Astrocyte (in vitro differentiated cells and primary cell): Measurements from ENCODE around the gene FAM50A. TPM values are rescaled to one million over a fixed set of nuclear protein-coding genes. Genes with fewer than 3 reads are reported as not detected.
A peak's percentile ranks its signal among the peaks of the same experiment; 100 is the strongest.

Source experiments
- DNase-seq: peaks from one replicate; pipeline ENCODE4 v3.0.0-alpha.2; 2010; ENCODE audit warnings: low read depth
- FAIRE-seq: peaks from 2 replicates; lab custom pipeline; 2011; peaks lifted over from hg19 to GRCh38; lab: Jason Lieb, UNC
- H2AFZ ChIP-seq: 2 replicates; pipeline ENCODE4 v1.6.0; 2012; ENCODE audit warnings: low read depth, low read length, inconsistent platforms
- H3K27ac ChIP-seq: 2 replicates; pipeline ENCODE4 v1.5.1; 2011; ENCODE audit warnings: low read depth, low read length, inconsistent platforms
- H3K27me3 ChIP-seq: 2 replicates; pipeline ENCODE4 v1.6.0; 2011; ENCODE audit warnings: low read length, inconsistent platforms; ENCODE audit not compliant: insufficient read depth
- H3K36me3 ChIP-seq: 2 replicates; pipeline ENCODE4 v1.5.1; 2011; ENCODE audit warnings: low read length, inconsistent platforms; ENCODE audit not compliant: insufficient read depth
- H3K4me1 ChIP-seq: 2 replicates; pipeline ENCODE4 v1.5.1; 2011; ENCODE audit warnings: low read length, inconsistent platforms; ENCODE audit not compliant: insufficient read depth
- H3K4me2 ChIP-seq: 2 replicates; pipeline ENCODE4 v1.6.0; 2012; ENCODE audit warnings: low read length, inconsistent platforms
- H3K4me3 ChIP-seq: 2 replicates; pipeline ENCODE4 v1.5.1; 2011; ENCODE audit warnings: low read depth, mild to moderate bottlenecking, low read length, inconsistent platforms; ENCODE audit not compliant: insufficient read depth
- H3K79me2 ChIP-seq: 2 replicates; pipeline ENCODE4 v1.6.0; 2012; ENCODE audit warnings: mild to moderate bottlenecking, low read length, inconsistent platforms; ENCODE audit not compliant: insufficient read depth
- H3K9ac ChIP-seq: 2 replicates; pipeline ENCODE4 v1.6.0; 2012; ENCODE audit warnings: mild to moderate bottlenecking, low read length, inconsistent platforms
- H3K9me3 ChIP-seq: 2 replicates; pipeline ENCODE4 v1.5.1; 2012; ENCODE audit warnings: low read depth, mild to moderate bottlenecking, low read length, inconsistent platforms; ENCODE audit not compliant: insufficient read depth
- H4K20me1 ChIP-seq: 2 replicates; pipeline ENCODE4 v1.6.0; 2012; ENCODE audit warnings: low read length, inconsistent platforms; ENCODE audit not compliant: insufficient read depth
- H3K27ac Mint-ChIP-seq: one replicate; pipeline ENCODE4 v1.8.0; 2021; ENCODE audit warnings: mild to moderate bottlenecking, mixed read lengths; ENCODE audit not compliant: unreplicated experiment
- H3K27me3 Mint-ChIP-seq: one replicate; pipeline ENCODE4 v1.8.0; 2021; ENCODE audit warnings: low read depth, mixed read lengths; ENCODE audit not compliant: unreplicated experiment
- H3K36me3 Mint-ChIP-seq: one replicate; pipeline ENCODE4 v1.8.0; 2021; ENCODE audit warnings: low read depth, mixed read lengths; ENCODE audit not compliant: unreplicated experiment
- H3K4me1 Mint-ChIP-seq: one replicate; pipeline ENCODE4 v1.8.0; 2021; ENCODE audit warnings: low read depth, mixed read lengths; ENCODE audit not compliant: unreplicated experiment
- H3K4me3 Mint-ChIP-seq: one replicate; pipeline ENCODE4 v1.8.0; 2021; ENCODE audit warnings: mild to moderate bottlenecking, moderate library complexity, mixed read lengths; ENCODE audit not compliant: unreplicated experiment
- H3K9me3 Mint-ChIP-seq: one replicate; pipeline ENCODE4 v1.8.0; 2021; ENCODE audit warnings: mild to moderate bottlenecking, mixed read lengths; ENCODE audit not compliant: unreplicated experiment
- CTCF ChIP-seq: IDR thresholded peaks from 2 replicates; pipeline ENCODE4 v1.5.1; 2011; ENCODE audit warnings: low read depth, mild to moderate bottlenecking, inconsistent platforms, low read length, moderate library complexity; ENCODE audit not compliant: insufficient read depth
- EZH2 ChIP-seq: IDR thresholded peaks from 2 replicates; pipeline ENCODE4 v1.6.1; 2012; ENCODE audit warnings: mild to moderate bottlenecking, low read length, inconsistent platforms; ENCODE audit not compliant: insufficient read depth
- total RNA-seq: library from RNA; stranded (reverse); gene quantifications from 2 replicates; pipeline ENCODE4 v1.2.1, GENCODE V29; 2021

The FAM50A gene
- total RNA-seq, 1 donor from 2014 or later, result 100.0 TPM

GRCh38 chrX:154437971-154438893 is 5.7 kb upstream of the FAM50A start:
- peak overlapping the region; percentile 78 for H3K27ac Mint-ChIP-seq

GRCh38 chrX:154439841-154440240 is 4.1 kb upstream of the FAM50A start:
- no peaks in the 10 kb centered on the region for H3K9me3 Mint-ChIP-seq
- H3K27me3 Mint-ChIP-seq, result no peaks in the 10 kb centered on the region
- H3K36me3 ChIP-seq, result peaks cover 4% of the 10 kb centered on the region
- no peak overlapping the region for H3K27ac ChIP-seq
- DNase-seq (no peak), FAIRE-seq (no peak)
- H3K79me2 ChIP-seq, result peaks cover 54% of the 10 kb centered on the region
- TF ChIP-seq CTCF (no peak), EZH2 (no peak)
- no peak overlapping the region for H2AFZ ChIP-seq
- H3K27me3 ChIP-seq, result no peaks in the 10 kb centered on the region
- H3K4me2 ChIP-seq, result no peak overlapping the region
- no peak overlapping the region for H3K4me3 Mint-ChIP-seq
- no peaks in the 10 kb centered on the region for H3K4me1 Mint-ChIP-seq
- no peak overlapping the region for H3K9ac ChIP-seq
- H3K36me3 Mint-ChIP-seq, result peaks cover 1% of the 10 kb centered on the region
- H3K9me3 ChIP-seq, result no peaks in the 10 kb centered on the region
- peaks cover 12% of the 10 kb centered on the region for H3K4me1 ChIP-seq
- no peak overlapping the region for H3K27ac Mint-ChIP-seq
- H3K4me3 ChIP-seq, result no peak overlapping the region
- peaks cover 43% of the 10 kb centered on the region for H4K20me1 ChIP-seq

More at GRCh38 chrX:154437971-154438893, 5.7 kb upstream of the FAM50A start:
- peaks cover 47% of the 10 kb centered on the region for H3K79me2 ChIP-seq
- Mint-ChIP-seq H3K36me3 (peaks cover 1% of the 10 kb centered on the region), H3K4me1 (no peaks in the 10 kb centered on the region), H3K27me3 (no peaks in the 10 kb centered on the region), H3K9me3 (no peaks in the 10 kb centered on the region), H3K4me3 (peak overlapping the region; percentile 90)
- H3K4me2 ChIP-seq, result peak overlapping the region; percentile 94
- H3K4me3 ChIP-seq, result peak overlapping the region; percentile 72
- H2AFZ ChIP-seq, result no peak overlapping the region
- H3K4me1 ChIP-seq, result peaks cover 7% of the 10 kb centered on the region
- peaks cover 43% of the 10 kb centered on the region for H4K20me1 ChIP-seq
- FAIRE-seq (peak; percentile 37), DNase-seq (no peak)
- no peaks in the 10 kb centered on the region for H3K9me3 ChIP-seq
- H3K27me3 ChIP-seq, result no peaks in the 10 kb centered on the region
- H3K36me3 ChIP-seq, result peaks cover 4% of the 10 kb centered on the region
- peak overlapping the region; percentile 81 for H3K9ac ChIP-seq
- H3K27ac ChIP-seq, result no peak overlapping the region
- TF ChIP-seq EZH2, result no peak
- no peak for TF ChIP-seq CTCF
